Dedifferentiated amniotic fluid mesenchymal stem cell (primary cell): ENCODE measurements around the gene SKAP1.

Experiments used
- DNase-seq: peaks from one replicate; pipeline ENCODE4 v3.0.0-alpha.2; 2016; ENCODE audit errors: extremely low spot score

Gene SKAP1

GRCh38 chr17:48244814-48245213 lies 185.2 kb downstream of the SKAP1 start:
- DNase-seq, result no peak

DNA sequence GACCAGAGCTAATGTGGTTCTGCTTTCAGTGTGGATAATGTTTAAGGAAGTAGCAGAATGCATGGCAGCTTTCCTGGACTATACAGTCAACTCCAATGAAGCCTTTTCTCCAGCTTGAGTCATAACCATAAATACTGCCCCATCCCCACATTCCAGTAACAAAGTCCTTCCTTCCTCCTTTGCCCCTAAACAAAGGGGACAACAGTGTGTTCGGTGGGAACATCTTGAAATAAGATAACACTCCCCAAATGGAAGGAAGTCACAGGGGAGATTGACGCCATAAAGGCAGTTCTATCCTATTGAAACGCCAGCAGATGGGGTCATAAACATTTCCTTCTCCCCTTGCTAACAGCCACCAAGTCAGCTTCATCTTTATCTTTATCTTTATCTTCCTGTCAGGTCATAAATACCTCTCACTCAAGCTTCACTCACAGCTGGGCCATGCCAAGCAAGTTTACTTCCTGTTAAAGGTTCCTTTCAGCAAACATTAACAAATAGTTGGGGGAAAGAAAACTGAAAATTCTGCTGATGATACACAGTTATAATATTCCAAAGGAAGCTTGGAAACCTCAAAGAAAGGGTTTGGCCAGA lies 185.8 kb downstream of the SKAP1 start:
- DNase-seq, result no peak

DNA sequence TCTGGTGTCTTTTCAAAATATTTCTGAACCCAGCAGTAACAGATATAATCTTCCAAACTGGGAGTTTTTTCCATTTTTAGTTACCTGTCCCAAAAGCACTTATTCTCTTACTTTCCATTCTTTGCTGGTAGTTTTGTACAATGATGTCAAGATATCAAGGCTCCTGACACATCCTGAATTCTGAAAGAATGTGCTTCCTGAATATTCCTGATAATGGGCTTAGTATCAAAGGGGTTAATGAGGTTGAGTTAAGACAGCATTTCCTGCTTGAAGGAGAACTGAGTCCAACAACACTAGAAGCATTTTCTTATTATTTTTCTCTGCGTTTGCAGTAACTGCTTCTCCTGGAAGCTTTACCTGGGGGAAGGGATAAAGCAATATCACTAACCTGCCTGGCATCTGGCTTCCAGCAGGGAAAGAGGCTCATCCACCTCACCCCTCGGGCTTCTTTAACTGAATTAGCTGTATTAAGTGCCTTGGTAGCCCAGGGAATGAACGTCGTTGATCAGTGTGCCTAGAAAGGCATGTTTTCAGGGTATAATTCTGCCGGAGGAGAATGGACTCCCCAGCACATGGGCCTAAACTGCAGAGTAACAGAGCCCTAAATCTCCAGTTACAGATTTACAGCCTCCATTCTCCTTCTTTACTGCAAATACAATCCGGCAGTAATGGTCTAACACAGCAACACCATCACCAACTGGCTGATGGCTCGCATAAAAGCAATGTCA lies 188.1 kb downstream of the SKAP1 start:
- no peak for DNase-seq

DNA sequence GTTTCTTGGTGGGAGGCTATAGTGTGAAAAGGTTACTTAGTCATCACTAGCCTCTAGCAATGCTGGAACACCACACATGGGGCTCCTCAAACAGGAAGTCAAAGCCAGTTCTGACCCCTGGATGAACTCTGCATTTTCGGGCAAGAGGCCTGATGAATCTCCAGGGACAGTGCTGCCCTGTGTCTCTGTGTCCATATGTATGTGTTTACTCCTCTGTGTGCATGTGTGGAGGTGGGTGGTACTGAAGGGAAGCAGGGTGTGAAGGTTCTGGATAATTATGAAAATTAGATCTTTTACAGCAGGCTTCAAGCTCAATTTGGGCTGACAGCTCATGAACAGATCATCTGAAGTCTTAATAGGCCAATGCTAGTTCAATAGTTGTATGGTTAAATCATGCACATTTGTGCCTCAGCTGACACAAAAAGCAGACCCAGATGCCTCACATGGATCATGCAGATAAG lies 188.9 kb downstream of the SKAP1 start:
- DNase-seq, result no peak

DNA sequence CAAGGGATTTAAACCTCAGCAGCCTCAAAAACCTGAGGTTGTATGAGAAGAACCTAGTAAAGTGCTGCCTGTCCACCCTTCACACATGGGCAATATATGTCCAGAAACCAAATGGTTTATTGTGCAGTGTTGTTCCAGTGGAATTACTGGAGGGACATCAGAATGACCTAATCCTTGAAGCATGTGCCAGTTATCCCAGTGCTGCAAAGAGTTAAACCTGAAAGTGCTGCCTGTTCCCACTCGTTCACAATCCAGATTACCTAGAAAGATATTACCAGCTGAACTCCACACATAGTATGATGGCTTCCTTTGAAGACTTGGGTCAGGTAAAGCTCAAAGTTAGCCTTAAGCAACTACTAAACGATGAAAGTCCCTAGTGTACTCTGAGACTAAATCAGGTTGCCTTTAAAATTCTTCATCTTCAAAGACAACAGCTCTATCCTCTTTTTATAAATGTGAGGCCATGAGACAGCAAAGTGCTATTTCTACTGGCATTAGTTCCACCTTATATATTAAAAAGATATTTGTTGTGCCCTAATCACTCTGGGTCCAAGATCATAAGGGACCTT lies 189.4 kb downstream of the SKAP1 start:
- no peak for DNase-seq

DNA sequence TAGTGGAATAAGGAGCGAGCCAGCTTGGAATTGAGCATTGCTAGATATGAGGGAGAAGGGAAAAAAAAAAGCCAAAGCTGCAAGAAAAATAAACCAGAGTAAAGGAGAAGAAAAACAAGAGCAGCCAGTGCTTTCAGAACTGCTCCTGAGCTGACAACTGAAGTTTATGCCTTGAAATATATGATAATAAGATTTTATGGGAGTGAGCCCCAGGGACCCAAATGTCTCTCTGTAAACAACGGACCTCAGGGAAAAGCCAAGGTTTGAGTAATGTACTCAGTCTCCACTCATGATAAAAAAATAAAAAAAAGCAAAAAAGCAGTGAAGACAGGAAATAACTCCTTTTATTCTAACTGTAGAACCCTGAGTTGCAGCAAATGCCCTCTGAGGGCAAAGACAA lies 189.9 kb downstream of the SKAP1 start:
- no peak for DNase-seq

GRCh38 chr17:48239603-48239995 lies 190.4 kb downstream of the SKAP1 start:
- DNase-seq, result no peak

DNA sequence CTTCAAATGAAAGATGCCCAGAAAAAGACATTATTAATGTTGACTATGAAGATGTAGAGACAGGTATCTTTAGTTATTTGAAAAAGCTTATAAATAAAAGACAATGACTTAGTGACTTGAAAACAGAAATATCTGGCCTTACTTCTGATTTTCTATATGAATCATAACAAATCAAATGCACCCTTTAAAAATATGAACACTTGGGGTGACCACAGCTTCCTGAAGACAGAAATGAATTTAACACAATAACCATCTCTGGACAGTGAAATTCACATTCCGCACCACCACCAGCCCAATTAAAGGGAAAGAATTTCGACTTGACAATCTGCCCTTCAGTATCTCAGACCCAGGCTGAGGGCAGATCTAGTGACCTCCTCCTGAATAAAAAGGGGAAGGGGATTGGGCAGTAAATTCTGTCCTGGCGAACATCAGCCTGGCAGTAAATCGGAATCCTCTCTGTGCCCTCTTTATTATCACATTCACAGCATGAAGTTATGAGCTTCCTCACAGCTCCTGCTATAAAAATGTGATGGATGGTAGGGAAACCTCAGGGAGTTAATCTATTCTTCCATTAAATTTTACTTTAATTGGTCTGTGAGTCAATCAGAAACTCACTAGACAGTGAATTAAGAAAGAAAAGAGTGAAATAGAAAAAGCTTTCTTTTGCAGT lies 190.9 kb downstream of the SKAP1 start:
- DNase-seq, result no peak

DNA sequence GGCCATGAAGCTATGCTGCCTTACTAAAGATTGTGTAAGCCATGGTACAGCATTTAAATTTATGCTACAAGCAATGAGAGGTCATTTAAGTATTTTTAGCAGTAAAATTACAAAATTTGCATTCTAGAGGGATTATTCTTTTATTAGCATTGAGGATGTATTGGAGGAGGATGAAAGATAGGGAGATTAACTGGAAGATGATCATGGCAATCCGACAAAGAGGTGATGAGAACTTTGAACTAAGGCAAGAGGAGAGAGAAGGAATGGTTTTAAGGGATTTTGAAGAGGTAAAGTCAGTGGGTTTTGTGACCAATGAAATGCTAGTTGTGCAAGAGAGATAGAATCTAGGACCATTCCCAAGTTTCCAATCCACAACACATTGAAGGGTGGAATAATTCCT lies 192.6 kb downstream of the SKAP1 start:
- no peak for DNase-seq

DNA sequence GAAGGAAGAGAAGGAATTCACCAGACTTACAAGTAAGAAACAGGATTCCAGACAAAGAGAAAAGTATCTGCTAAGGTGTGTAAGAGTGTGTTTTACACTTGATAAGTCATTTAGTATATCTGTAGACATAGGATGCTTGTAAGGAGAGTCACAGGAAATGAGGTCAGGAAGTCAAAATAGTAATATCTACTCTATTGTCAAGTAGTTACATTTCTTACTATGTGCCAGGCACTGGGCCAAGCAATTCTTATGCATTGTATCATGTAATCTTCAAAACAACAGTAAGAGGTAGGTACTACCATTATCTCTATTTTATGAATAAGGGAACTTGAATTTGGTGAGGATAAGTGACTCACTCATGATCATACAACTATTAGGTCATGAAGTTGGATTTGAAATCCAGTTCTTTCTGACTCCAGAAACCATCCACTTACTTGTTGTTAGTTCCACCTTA lies 193.3 kb downstream of the SKAP1 start:
- DNase-seq, result no peak

DNA sequence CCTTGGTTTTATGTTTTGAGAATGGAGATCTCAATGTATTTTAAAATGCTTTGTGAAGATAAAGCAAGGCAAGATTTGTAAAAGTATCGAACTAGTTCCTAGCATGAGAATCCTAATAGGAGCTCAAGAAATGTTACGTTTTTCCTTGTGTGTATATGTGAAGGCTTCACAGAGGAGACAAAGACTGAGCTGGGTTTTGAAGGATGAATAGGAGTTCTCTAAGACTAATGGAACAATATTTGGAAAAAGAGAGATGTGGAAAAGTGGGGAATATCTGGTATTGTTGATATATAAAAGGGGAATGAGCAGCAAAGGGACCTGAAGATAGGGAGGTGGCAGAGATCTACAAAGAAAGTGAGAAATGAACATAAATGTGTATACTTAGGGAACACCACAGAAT lies 195.1 kb downstream of the SKAP1 start:
- DNase-seq, result no peak

- DNase-seq, result no peak
These were observed 197.7 kb downstream of the SKAP1 start for GRCh38 chr17:48231995-48232959.

DNA sequence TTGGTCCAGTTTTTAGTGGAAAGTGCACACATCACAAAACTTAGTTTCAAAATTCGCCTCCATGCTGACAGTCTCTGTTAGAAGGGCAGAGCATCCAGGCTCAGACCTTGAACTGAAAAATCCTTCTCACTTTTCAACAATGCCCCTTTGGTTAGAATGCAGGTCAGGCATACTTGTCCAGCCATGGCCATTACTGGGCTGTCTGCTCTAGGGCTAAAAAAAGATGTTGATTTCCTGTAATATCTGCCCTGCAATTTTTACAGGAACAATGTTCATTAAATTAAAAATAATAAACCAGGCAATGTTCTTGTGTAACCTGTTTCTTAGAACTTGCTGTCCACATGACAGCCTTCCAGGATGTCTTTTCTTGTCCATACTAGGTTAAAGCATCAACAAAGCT lies 200.1 kb downstream of the SKAP1 start:
- no peak for DNase-seq

- DNase-seq, result no peak
These were observed 201.3 kb downstream of the SKAP1 start for GRCh38 chr17:48228720-48229119.

- DNase-seq, result no peak
These were observed 204.1 kb downstream of the SKAP1 start for GRCh38 chr17:48225725-48226567.

- no peak for DNase-seq
These were observed 206.1 kb downstream of the SKAP1 start for GRCh38 chr17:48223945-48224344.

DNA sequence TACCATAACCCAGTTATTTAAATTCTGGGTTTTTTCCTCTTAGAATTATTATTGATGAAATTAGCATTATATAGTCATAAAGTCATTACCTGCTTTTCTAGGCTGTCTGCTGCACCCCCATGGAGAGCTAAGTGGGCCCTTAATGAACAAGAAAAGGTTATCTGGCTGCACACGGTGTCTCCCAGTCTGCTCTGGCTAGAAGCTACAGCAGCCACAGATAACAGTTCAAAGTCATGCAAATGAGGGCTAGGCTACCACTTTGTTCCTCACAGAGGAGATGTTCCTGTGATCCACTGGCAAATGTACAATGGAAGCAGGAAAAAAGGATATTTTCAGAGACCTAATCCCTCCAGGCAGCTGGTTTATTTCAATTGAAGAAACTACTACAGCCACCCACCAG lies 210.4 kb downstream of the SKAP1 start:
- DNase-seq, result no peak

DNA sequence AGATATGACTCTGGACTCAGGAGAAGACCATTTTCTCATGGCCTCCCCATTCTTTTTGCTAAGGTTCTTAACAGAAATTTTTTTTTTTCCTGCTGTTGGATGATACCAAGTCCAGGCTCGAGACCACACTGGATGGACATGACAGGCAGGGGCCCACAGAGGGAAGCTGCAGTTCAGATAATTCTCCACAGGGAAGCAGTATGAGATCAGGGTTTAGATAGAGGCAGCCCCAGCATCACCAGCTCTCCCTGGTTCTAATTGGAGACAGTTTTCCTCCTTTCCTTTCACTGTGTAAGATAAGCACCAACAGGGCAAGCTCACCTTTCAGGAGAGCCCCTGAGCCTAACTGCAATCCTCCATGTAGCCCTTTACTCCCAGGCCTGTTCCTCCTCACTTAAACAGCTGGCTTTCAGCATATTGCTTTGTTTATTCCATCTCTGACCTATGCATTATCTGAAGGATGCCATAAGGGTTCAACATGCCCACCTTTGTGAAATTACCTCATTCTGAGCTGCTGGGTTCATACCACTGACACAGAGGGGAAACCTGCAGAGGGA lies 214.4 kb downstream of the SKAP1 start:
- no peak for DNase-seq

GRCh38 chr17:48213797-48214196 lies 216.2 kb downstream of the SKAP1 start:
- no peak for DNase-seq

- DNase-seq, result no peak
These were observed 218.2 kb downstream of the SKAP1 start for GRCh38 chr17:48211787-48212186.
